Islet precursor cell (in vitro differentiated cells): ENCODE data around the gene MTHFD1L.

Experiments
- DNase-seq: peaks from one replicate; pipeline ENCODE4 v3.0.0-alpha.2; 2018

Gene MTHFD1L

GRCh38 chr6:150899231-150899630 lies 33.7 kb downstream of the MTHFD1L start:
- DNase-seq, result no peak

- DNase-seq, result no peak
These were observed 34.5 kb downstream of the MTHFD1L start for GRCh38 chr6:150900049-150900448.

GRCh38 chr6:150902142-150902776 lies 36.8 kb downstream of the MTHFD1L start:
- DNase-seq, result no peak

- no peak for DNase-seq
These were observed 40.3 kb downstream of the MTHFD1L start for GRCh38 chr6:150905769-150906168.

GRCh38 chr6:150906641-150907326 lies 41.3 kb downstream of the MTHFD1L start:
- DNase-seq, result no peak

GRCh38 chr6:150907383-150907782 lies 41.9 kb downstream of the MTHFD1L start:
- DNase-seq, result no peak

- no peak for DNase-seq
These were observed 43.4 kb downstream of the MTHFD1L start for GRCh38 chr6:150908901-150909300.

GRCh38 chr6:150910561-150910960 lies 45.1 kb downstream of the MTHFD1L start:
- DNase-seq, result no peak

GRCh38 chr6:150914372-150914771 lies 48.9 kb downstream of the MTHFD1L start:
- no peak for DNase-seq

GRCh38 chr6:150915131-150915879 lies 49.8 kb downstream of the MTHFD1L start:
- DNase-seq, result no peak

- DNase-seq, result no peak
These were observed 50.4 kb downstream of the MTHFD1L start for GRCh38 chr6:150915880-150916265.

- DNase-seq, result no peak
These were observed 54.4 kb downstream of the MTHFD1L start for GRCh38 chr6:150919938-150920337.

- DNase-seq, result no peak
These were observed 56.6 kb downstream of the MTHFD1L start for GRCh38 chr6:150922137-150922536.

GRCh38 chr6:150924808-150925589 lies 59.5 kb downstream of the MTHFD1L start:
- peak; percentile 55 for DNase-seq

GRCh38 chr6:150925590-150925928 lies 60.1 kb downstream of the MTHFD1L start:
- no peak for DNase-seq

GRCh38 chr6:150925976-150926375 lies 60.5 kb downstream of the MTHFD1L start:
- DNase-seq, result no peak

GRCh38 chr6:150928882-150929281 lies 63.4 kb downstream of the MTHFD1L start:
- DNase-seq, result no peak

- no peak for DNase-seq
These were observed 63.9 kb downstream of the MTHFD1L start for GRCh38 chr6:150929416-150929815.

- DNase-seq, result no peak
These were observed 65.3 kb downstream of the MTHFD1L start for GRCh38 chr6:150930841-150931240.

GRCh38 chr6:150931405-150931804 lies 65.9 kb downstream of the MTHFD1L start:
- no peak for DNase-seq

GRCh38 chr6:150932996-150933395 lies 67.5 kb downstream of the MTHFD1L start:
- DNase-seq, result no peak

- DNase-seq, result no peak
These were observed 68.9 kb downstream of the MTHFD1L start for GRCh38 chr6:150934380-150934779.

- DNase-seq, result no peak
These were observed 70.6 kb downstream of the MTHFD1L start for GRCh38 chr6:150936021-150936555.
